Stimulated activated CD8-positive, alpha-beta memory T cell treated with anti-CD3 and anti-CD28 coated beads, Interleukin-2, amount 100 ng/mL, for 48 hours (primary cell): Measurements from ENCODE around the gene HSPB6.
"Not testable (repeated sequence)": the region's sequence is repeated elsewhere in the genome, so short reads cannot be mapped to it uniquely, and the experiment has no call there.

ENCODE experiments used
- DNase-seq, 2 donors: peaks; one replicate each; pipeline ENCODE4 v3.0.0-alpha.2; 2020; ENCODE audit warnings: low read depth in 2 of 2

The HSPB6 gene

GRCh38 chr19:35731779-35732405 is 24.9 kb downstream of the HSPB6 start:
- DNase-seq: no peak

GRCh38 chr19:35731353-35731752 is 25.5 kb downstream of the HSPB6 start:
- DNase-seq: no peak

GRCh38 chr19:35730326-35730725 is 26.5 kb downstream of the HSPB6 start:
- no peak for DNase-seq

GRCh38 chr19:35729763-35730162 is 27.1 kb downstream of the HSPB6 start:
- no peak for DNase-seq

- DNase-seq: no peak
Measured at GRCh38 chr19:35729021-35729420, 27.8 kb downstream of the HSPB6 start.

- DNase-seq: no peak
Measured at GRCh38 chr19:35727956-35728706, 28.7 kb downstream of the HSPB6 start.

- DNase-seq: no peak
Measured at GRCh38 chr19:35727053-35727955, 29.5 kb downstream of the HSPB6 start.

GRCh38 chr19:35725216-35725861 is 31.5 kb downstream of the HSPB6 start:
- no peak for DNase-seq

GRCh38 chr19:35724560-35724959 is 32.3 kb downstream of the HSPB6 start:
- no peak for DNase-seq

GRCh38 chr19:35724132-35724531 is 32.7 kb downstream of the HSPB6 start:
- DNase-seq: not testable (repeated sequence)

GRCh38 chr19:35723671-35724070 is 33.2 kb downstream of the HSPB6 start:
- DNase-seq: no peak

- DNase-seq: no peak
Measured at GRCh38 chr19:35722897-35723296, 33.9 kb downstream of the HSPB6 start.

GRCh38 chr19:35722461-35722860 is 34.4 kb downstream of the HSPB6 start:
- no peak for DNase-seq

GRCh38 chr19:35721374-35721773 is 35.5 kb downstream of the HSPB6 start:
- no peak for DNase-seq

GRCh38 chr19:35720648-35721047 is 36.2 kb downstream of the HSPB6 start:
- DNase-seq: no peak

GRCh38 chr19:35720163-35720524 is 36.7 kb downstream of the HSPB6 start:
- DNase-seq: no peak

GRCh38 chr19:35719402-35720162 is 37.2 kb downstream of the HSPB6 start:
- no peak for DNase-seq

GRCh38 chr19:35718345-35719041 is 38.3 kb downstream of the HSPB6 start:
- peak; percentile 55 for DNase-seq

GRCh38 chr19:35717665-35718344 is 39.0 kb downstream of the HSPB6 start, which contains the start of gene KMT2B:
TSS of gene KMT2B (plus strand) at chr19:35718003. CDS start at chr19:35718019, 16 bp downstream.
- peak in 1 of 2 donors; percentile 93 for DNase-seq
